ENCODE results near the gene GGACT.

GGACT gene

GRCh38 chr13:100547791-100548201 lies 40.8 kb downstream of the GGACT start:
- no peak for DNase-seq (ENCODE audit: low spot score)

- no peak for DNase-seq (ENCODE audit: low spot score)
These were observed 41.7 kb downstream of the GGACT start for GRCh38 chr13:100546713-100547405.

DNA sequence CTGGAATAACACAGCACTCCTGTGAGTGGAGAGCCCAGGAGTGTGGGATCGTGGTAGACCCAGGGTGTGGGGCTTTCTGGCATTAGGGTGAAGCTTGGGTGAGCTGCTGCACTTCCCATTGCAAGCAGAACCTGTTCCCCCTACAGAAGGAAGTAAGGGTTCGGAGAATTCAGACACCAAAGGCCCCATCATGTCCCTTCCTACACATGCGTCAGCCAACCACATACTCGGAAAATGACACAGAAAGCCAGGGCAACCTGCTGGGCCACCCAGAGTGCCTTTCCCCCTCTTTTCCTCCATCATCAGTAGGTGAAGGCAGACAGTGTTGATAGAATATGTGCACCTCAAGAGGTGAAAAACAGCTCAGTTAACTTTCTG lies 42.9 kb downstream of the GGACT start:
- DNase-seq (ENCODE audit: low spot score): no peak

DNA sequence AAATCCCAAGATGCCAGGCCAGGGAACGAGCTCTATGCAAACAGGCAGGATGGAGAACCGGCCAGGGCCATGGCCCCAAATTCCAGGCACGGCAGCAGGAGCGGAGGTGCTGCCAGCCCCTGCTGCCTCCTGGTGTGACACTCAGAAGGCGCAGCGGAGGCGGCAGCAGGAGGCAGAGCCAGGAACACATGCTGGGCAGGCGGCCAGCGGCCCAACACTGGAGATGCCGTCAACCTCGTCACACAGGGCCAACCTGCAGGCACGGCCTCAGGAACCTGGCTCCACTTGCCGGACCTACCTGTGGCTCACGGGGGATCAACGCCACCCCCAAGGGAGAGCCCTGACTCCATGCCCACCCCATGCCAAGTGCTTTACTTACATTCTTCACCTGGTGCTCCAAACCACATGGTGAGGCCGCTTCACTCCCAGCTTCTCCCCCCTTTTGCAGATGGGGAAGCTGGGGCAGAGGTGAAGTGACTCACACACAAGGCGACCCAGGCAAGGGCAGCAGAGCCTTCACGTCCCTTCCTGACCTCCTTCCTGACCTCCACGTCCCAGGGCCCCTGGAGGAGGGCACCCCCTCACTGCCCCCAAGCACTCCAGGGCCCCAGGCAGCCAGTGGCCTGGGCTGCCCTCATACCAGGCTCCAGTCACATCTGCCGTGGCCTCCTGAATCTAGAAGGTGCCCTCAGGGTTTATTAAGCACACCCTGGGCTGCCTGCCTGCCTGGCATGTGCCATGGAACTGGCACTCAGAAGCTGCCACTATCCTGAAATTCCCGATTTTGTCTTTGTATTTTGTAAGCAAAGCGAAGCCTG lies 43.5 kb downstream of the GGACT start:
- no peak for DNase-seq (ENCODE audit: low spot score)

DNA sequence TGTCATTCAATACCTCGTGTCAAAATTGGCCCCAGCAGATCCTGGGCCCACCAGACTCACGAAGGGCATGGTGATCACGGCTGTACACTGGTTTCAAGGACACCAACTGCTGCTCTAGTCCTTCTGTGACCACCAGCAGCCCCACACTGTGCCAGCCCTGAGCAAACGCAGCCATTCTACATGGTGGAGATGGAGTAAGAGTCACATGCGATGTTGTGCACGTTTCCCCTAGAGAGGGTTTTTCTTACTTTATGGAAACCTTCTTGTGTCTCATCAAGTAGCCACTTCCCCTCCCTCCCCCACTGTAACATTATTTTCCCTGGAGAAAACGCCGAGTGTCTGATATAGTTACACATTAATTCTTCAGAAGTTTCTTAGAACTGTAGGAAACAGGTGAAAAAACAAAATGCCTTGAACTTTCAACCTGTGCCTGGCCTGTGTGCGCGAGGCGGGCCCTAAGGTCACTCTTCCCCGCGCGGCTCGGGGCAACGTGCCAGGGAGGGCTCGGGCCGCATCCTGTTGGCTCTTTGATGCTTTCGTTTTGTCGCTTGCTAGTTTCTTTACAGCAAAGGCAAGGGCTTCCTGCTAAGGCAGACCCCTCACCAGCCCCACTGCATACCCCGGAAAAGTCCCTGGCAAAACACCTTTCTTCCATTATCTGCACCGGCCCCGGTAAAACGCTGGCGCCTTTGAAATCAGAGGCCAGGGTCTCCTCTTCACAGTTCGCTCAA lies 44.6 kb downstream of the GGACT start:
- no peak for DNase-seq (ENCODE audit: low spot score)

GRCh38 chr13:100542826-100543156 lies 45.8 kb downstream of the GGACT start:
- DNase-seq (ENCODE audit: low spot score): no peak

GRCh38 chr13:100541897-100542825 lies 46.4 kb downstream of the GGACT start:
- DNase-seq (ENCODE audit: low spot score): no peak

- DNase-seq (ENCODE audit: low spot score): no peak
These were observed 48.0 kb downstream of the GGACT start for GRCh38 chr13:100540621-100541020.

- DNase-seq (ENCODE audit: low spot score): no peak
These were observed 50.6 kb downstream of the GGACT start for GRCh38 chr13:100537951-100538462.

GRCh38 chr13:100537486-100537885 lies 51.1 kb downstream of the GGACT start:
- no peak for DNase-seq (ENCODE audit: low spot score)

GRCh38 chr13:100536643-100537180 lies 51.9 kb downstream of the GGACT start:
- no peak for DNase-seq (ENCODE audit: low spot score)

DNA sequence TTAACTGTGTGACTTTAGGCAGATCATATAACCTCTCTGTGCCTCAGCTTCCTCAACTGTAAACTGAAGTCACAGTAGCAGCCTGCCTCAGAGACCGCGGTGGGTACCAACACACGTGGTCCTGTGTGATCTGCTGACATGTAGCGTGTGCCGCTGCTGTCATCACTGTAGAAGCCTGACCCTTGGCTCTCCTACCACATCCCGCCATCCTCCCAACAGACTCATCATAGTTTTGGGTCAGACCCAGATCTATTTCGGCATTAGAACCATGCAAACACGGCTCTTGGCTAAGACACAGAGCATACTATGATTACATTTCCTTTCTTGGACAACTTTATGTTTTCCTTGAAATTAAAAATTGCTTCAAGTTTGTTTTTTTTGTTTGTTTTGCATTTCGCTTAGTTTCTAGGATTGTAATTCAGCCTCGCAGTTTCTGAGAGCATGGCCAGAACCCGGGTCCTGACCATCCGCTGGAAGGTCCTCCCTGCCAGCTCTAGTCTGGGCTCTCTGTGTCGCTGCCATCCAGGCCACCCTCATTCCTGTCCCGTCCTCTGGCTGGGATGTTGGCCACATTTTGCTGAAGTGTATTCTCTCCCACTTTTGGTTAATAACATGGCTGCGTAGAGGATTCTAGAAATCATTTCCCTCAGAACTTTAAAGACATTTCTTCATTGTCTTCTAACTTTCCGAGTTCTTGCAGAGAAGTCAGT lies 53.0 kb downstream of the GGACT start:
- no peak for DNase-seq (ENCODE audit: low spot score)

- DNase-seq (ENCODE audit: low spot score): no peak
These were observed 53.7 kb downstream of the GGACT start for GRCh38 chr13:100534911-100535310.

- DNase-seq (ENCODE audit: low spot score): no peak
These were observed 54.3 kb downstream of the GGACT start for GRCh38 chr13:100534147-100534843.

DNA sequence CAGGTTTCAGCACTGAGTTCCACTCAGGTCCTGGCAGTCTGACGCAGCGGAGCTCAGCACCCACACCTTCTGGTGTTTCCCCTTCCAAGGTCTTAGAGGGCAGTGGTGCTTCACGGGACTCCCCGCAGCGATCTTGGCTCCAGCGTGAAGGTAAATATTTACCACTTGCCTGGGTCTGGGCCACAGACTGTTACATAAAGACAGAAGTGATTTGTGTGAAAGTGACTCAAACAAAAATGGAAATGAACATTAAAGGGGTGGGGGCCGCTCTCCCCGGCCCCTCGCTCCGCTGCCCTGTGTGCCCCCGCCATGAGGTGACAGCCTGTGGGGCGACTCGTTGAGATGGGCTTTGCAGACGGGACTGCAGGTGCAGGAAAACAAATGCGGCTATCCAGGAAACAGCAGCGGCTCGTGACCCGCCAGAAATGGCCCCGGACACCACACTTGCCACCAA lies 55.0 kb downstream of the GGACT start:
- DNase-seq (ENCODE audit: low spot score): no peak

- no peak for DNase-seq (ENCODE audit: low spot score)
These were observed 55.7 kb downstream of the GGACT start for GRCh38 chr13:100532836-100533435.

GRCh38 chr13:100532090-100532766 lies 56.4 kb downstream of the GGACT start:
- DNase-seq (ENCODE audit: low spot score): no peak

DNA sequence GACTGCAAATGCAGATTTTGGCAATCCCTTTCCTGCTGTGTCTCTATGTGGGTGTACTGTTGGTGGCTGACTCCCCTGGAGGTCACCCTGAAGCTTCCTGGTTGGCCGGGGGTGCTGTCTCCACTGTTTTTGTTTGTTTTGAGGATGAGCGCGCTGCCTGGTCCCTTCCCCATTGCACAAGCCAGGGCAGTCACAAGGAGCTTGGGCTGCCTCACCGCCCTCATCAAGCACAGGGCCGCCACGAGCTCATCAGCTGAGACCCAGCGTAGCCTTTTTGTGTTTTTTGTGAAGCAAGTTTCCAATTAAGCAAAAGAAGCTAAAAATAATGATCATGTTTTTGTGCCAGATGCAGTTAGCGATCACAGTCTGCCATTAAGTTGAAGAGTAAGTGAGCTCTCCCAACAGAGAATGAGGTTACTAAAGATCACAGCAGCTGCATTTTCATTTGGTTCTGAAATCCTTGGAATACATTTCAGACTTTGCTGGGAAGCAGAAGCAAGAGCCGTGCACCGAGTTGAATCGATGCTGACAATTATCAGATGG lies 57.8 kb downstream of the GGACT start:
- peak; percentile 44 for DNase-seq (ENCODE audit: low spot score)
